ENCODE measurements around the gene RASGRP4. TPM values are rescaled to one million over a fixed set of nuclear protein-coding genes. Genes with fewer than 3 reads are reported as not detected.

RASGRP4 gene
- total RNA-seq, 4 donors from 2014 or later = 0.91 to 2.3 (median 1.6) TPM

DNA sequence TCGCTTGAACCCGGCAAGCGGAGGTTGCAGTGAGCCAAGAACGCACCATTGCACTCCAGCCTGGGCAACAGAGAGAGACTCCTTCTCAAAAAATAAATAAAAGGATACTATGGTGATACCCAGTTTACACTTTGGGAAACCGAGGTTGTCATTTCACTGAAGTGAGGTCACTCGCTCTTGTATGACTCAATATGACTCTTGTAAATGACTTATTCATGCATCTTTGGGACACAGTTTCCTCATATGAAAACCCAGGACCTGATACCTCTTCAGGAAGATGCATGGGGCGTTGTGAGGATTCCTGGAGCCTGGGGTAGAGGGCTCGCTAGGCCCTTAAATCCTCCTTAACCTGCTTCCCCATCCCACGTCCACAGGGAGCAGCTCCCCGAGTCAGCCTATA, 47.2 kb downstream of the RASGRP4 start:
- 94% methylated on average over 9 of the region's 10 CpGs for WGBS
- no peak overlapping the region for H3K4me3 ChIP-seq
- no peak overlapping the region for H3K27ac ChIP-seq
- H3K27me3 ChIP-seq = no peaks in the 10 kb centered on the region
- no peak for DNase-seq (ENCODE audit: low spot score in 2 of 2)
- no peaks in the 10 kb centered on the region for H3K9me3 ChIP-seq
- TF ChIP-seq POLR2AphosphoS5 (IDR thresholded peaks at IDR 0.05) (no peak), POLR2A (IDR thresholded peaks at IDR 0.05) (no peak), EP300 (IDR thresholded peaks at IDR 0.05) (no peak), CTCF (IDR thresholded peaks at IDR 0.05) (no peak)
- peaks cover 34% of the 10 kb centered on the region for H3K4me1 ChIP-seq
- H3K36me3 ChIP-seq = peaks cover 67% of the 10 kb centered on the region

GRCh38 chr19:38377052-38377451, 49.0 kb downstream of the RASGRP4 start:
- H3K9me3 ChIP-seq = no peaks in the 10 kb centered on the region
- no peak for TF ChIP-seq EP300 (IDR thresholded peaks at IDR 0.05)
- no peak for TF ChIP-seq CTCF (IDR thresholded peaks at IDR 0.05)
- TF ChIP-seq POLR2AphosphoS5 (IDR thresholded peaks at IDR 0.05) = no peak
- no peak for TF ChIP-seq POLR2A (IDR thresholded peaks at IDR 0.05)
- H3K27ac ChIP-seq = no peak overlapping the region
- peaks cover 30% of the 10 kb centered on the region for H3K4me1 ChIP-seq
- DNase-seq (ENCODE audit: low spot score in 2 of 2) = no peak
- peaks cover 50% of the 10 kb centered on the region for H3K36me3 ChIP-seq
- WGBS = 88% methylated on average over 4 of the region's 4 CpGs
- H3K4me3 ChIP-seq = no peak overlapping the region
- no peaks in the 10 kb centered on the region for H3K27me3 ChIP-seq

- 77% methylated on average over 3 of the region's 3 CpGs for WGBS
- peak overlapping the region; percentile 80 for H3K4me3 ChIP-seq
Measured at GRCh38 chr19:38376576-38376975, 49.4 kb downstream of the RASGRP4 start.

DNA sequence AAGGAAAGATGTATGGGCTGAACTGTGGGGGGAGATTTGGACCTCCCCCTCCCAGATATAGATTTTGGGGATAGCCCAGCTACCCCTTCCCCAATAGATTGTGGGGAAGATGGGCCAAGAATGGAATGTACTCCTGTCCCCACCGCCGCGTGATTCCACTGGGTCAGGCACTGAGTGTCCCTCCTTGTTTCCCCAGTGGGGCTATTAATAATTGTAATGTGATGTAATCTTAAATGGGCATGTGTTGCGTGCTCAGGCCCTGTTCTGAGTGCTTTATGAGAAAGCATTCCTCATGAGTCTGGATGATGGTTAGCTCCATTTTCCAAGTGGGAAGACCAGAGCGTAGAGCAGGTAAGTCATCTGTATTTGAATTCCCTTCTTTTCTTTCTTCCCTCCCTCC, 50.3 kb downstream of the RASGRP4 start:
- H3K27me3 ChIP-seq = no peaks in the 10 kb centered on the region
- H3K9me3 ChIP-seq = no peaks in the 10 kb centered on the region
- WGBS = 53% methylated on average over 5 of the region's 5 CpGs
- peak overlapping the region; percentile 80 for H3K4me3 ChIP-seq
- peaks cover 37% of the 10 kb centered on the region for H3K36me3 ChIP-seq
- peak overlapping the region; percentile 91 for H3K27ac ChIP-seq
- no peak for DNase-seq (ENCODE audit: low spot score in 2 of 2)
- H3K4me1 ChIP-seq = peaks cover 30% of the 10 kb centered on the region
- TF ChIP-seq CTCF (IDR thresholded peaks at IDR 0.05) (no peak), POLR2AphosphoS5 (IDR thresholded peaks at IDR 0.05) (no peak), POLR2A (IDR thresholded peaks at IDR 0.05) (no peak), EP300 (IDR thresholded peaks at IDR 0.05) (no peak)

More at GRCh38 chr19:38376576-38376975, 49.4 kb downstream of the RASGRP4 start:
- no peak for TF ChIP-seq EP300 (IDR thresholded peaks at IDR 0.05)
- TF ChIP-seq POLR2AphosphoS5 (IDR thresholded peaks at IDR 0.05) = no peak
- no peak for TF ChIP-seq POLR2A (IDR thresholded peaks at IDR 0.05)
- no peak for TF ChIP-seq CTCF (IDR thresholded peaks at IDR 0.05)
- Histone ChIP-seq H3K27ac (no peak overlapping the region), H3K9me3 (no peaks in the 10 kb centered on the region), H3K27me3 (no peaks in the 10 kb centered on the region), H3K36me3 (peaks cover 45% of the 10 kb centered on the region), H3K4me1 (peaks cover 30% of the 10 kb centered on the region)
- no peak for DNase-seq (ENCODE audit: low spot score in 2 of 2)

DNA sequence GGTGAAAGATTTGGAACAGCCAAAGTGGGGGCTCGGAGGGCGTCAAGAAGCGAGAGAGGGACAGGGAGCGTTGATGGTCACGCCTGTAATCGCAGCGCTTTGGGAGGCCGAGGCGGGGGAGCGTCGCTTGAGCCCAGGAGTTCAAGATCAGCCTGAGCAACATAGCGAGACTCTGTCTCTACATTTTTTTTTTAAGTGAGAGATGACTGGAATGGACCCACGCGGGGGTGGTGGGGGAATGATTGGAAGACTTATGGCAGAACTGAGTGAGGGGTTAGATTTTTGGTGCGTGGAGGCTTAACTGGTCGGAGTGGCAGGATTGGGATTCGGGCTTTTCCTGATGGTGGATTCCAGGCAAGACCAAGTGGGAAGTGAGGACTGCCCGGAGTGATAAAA, 50.9 kb downstream of the RASGRP4 start:
- Histone ChIP-seq H3K9me3 (no peaks in the 10 kb centered on the region), H3K36me3 (peaks cover 30% of the 10 kb centered on the region), H3K27me3 (no peaks in the 10 kb centered on the region), H3K4me1 (peaks cover 30% of the 10 kb centered on the region), H3K27ac (peak overlapping the region; percentile 91), H3K4me3 (peak overlapping the region; percentile 80)
- no peak for DNase-seq (ENCODE audit: low spot score in 2 of 2)
- TF ChIP-seq POLR2A (IDR thresholded peaks at IDR 0.05) (no peak), CTCF (IDR thresholded peaks at IDR 0.05) (no peak), EP300 (IDR thresholded peaks at IDR 0.05) (no peak), POLR2AphosphoS5 (IDR thresholded peaks at IDR 0.05) (no peak)
- 3% methylated on average over 18 of the region's 18 CpGs for WGBS

Data from suprapubic skin (tissue), 4 donors.